H1 (cell line): ENCODE results near the gene MAPT. TPM values are rescaled to one million over a fixed set of nuclear protein-coding genes. Genes with fewer than 3 reads are reported as not detected.
"Not testable (repeated sequence)": the region's sequence is repeated elsewhere in the genome, so short reads cannot be mapped to it uniquely, and the experiment has no call there.

Experiments used
- CTCF ChIA-PET: fragments of 300-600 bp; sonication (Branson Sonifier 250); formaldehyde crosslinking; loops from one replicate; lab custom pipeline; 2021; ENCODE audit not compliant: partially characterized antibody; lab: Charles Lee
- POLR2A ChIA-PET: fragments of 300-600 bp; sonication (Branson Sonifier 250); formaldehyde crosslinking; loops from one replicate; lab custom pipeline; 2021; ENCODE audit warnings: inconsistent platforms; ENCODE audit not compliant: partially characterized antibody; lab: Charles Lee
- DNase-seq, 2 experiments: peaks; one replicate each; pipeline versions ENCODE4 v3.0.0 to v3.0.0-alpha.2; 2010 to 2022; ENCODE audit warnings: low spot score in 2 of 2, low read depth in 1 of 2, mixed read lengths in 1 of 2
- FAIRE-seq: peaks from 2 replicates; lab custom pipeline; 2011; peaks lifted over from hg19 to GRCh38; lab: Jason Lieb, UNC
- H2AFZ ChIP-seq: 2 replicates; pipeline ENCODE4 v1.8.1; 2012; ENCODE audit warnings: low read length, inconsistent platforms
- H2AK5ac ChIP-seq: 2 replicates; pipeline ENCODE4 v1.6.1; 2013; ENCODE audit warnings: low read depth, low read length
- H2BK120ac ChIP-seq: replicated peaks from 2 replicates; pipeline ENCODE3; 2013; ENCODE audit warnings: low read depth, low read length, inconsistent platforms
- H2BK12ac ChIP-seq: 2 replicates; pipeline ENCODE4 v1.6.1; 2013; ENCODE audit warnings: low read depth, low read length
- H2BK15ac ChIP-seq: 2 replicates; pipeline ENCODE4 v1.6.1; 2013; ENCODE audit warnings: low read length
- H2BK20ac ChIP-seq: 2 replicates; pipeline ENCODE4 v1.6.1; 2013; ENCODE audit warnings: low read length
- H2BK5ac ChIP-seq: 2 replicates; pipeline ENCODE4 v1.6.1; 2013; ENCODE audit warnings: low read depth, low read length
- H3K14ac ChIP-seq: 2 replicates; pipeline ENCODE4 v1.6.1; 2013; ENCODE audit warnings: inconsistent platforms; ENCODE audit not compliant: insufficient read length
- H3K18ac ChIP-seq: 2 replicates; pipeline ENCODE4 v1.6.1; 2013; ENCODE audit warnings: low read length; ENCODE audit errors: extremely low read depth
- H3K23ac ChIP-seq: 2 replicates; pipeline ENCODE4 v1.6.1; 2013; ENCODE audit warnings: inconsistent platforms; ENCODE audit not compliant: insufficient read length
- H3K23me2 ChIP-seq: 2 replicates; pipeline ENCODE4 v1.6.1; 2013; ENCODE audit warnings: low read depth, low read length
- H3K27ac ChIP-seq: 2 replicates; pipeline ENCODE4 v1.6.1; 2011; ENCODE audit warnings: low read depth, low read length, inconsistent platforms
- H3K27me3 ChIP-seq, 4 experiments: replicated peaks in 1 of 4; 1 replicate in 1 of 4; 2 replicates in 3 of 4; pipeline versions ENCODE4 v1.6.1 to v1.8.1; 2011 to 2013; ENCODE audit warnings: low read length in 3 of 4, mild to moderate bottlenecking in 3 of 4, inconsistent platforms in 2 of 4, mixed read lengths in 2 of 4, moderate library complexity in 1 of 4; ENCODE audit not compliant: control insufficient read depth in 3 of 4, insufficient read depth in 3 of 4; ENCODE audit errors: extremely low read depth in 1 of 4
- H3K36me3 ChIP-seq, 4 experiments: 2 replicates each; pipeline versions ENCODE4 v1.6.1 to v1.8.1; 2011 to 2013; ENCODE audit warnings: mild to moderate bottlenecking in 4 of 4, low read length in 3 of 4, moderate library complexity in 2 of 4, control low read depth in 1 of 4, inconsistent platforms in 1 of 4; ENCODE audit not compliant: insufficient read depth in 4 of 4, control insufficient read depth in 2 of 4
- H3K4ac ChIP-seq: replicated peaks from 2 replicates; pipeline ENCODE3; 2013; ENCODE audit warnings: low read length, low read depth, mixed read lengths, inconsistent platforms; ENCODE audit not compliant: insufficient read length
- H3K4me1 ChIP-seq, 4 experiments: replicated peaks in 1 of 4; 1 replicate in 1 of 4; 2 replicates in 3 of 4; pipeline versions ENCODE4 v1.6.1 to v1.8.1; 2011 to 2013; ENCODE audit warnings: low read length in 3 of 4, inconsistent platforms in 2 of 4, mixed read lengths in 1 of 4; ENCODE audit not compliant: insufficient read depth in 4 of 4, control insufficient read depth in 3 of 4
- H3K4me2 ChIP-seq, 2 experiments: 2 replicates each; pipeline versions ENCODE4 v1.6.1 to v1.8.1; 2011 to 2013; ENCODE audit warnings: low read depth in 2 of 2, low read length in 2 of 2, control low read depth in 1 of 2, inconsistent platforms in 1 of 2, mild to moderate bottlenecking in 1 of 2; ENCODE audit not compliant: insufficient read depth in 1 of 2
- H3K4me3 ChIP-seq, 4 experiments: fragments of 200-600, 300-600 bp in 1 of 4; sonication (generic), shearing (Covaris generic), sonication (Bioruptor Twin) in 1 of 4; 2 replicates each; pipeline versions ENCODE4 v1.5.1 to v1.8.1; 2011 to 2016; ENCODE audit warnings: low read length in 4 of 4, low read depth in 3 of 4, control low read depth in 2 of 4, inconsistent platforms in 2 of 4, mild to moderate bottlenecking in 2 of 4, mixed read lengths in 1 of 4, moderate library complexity in 1 of 4; ENCODE audit not compliant: insufficient read depth in 2 of 4; ENCODE audit errors: extremely low read depth in 1 of 4
- H3K56ac ChIP-seq: replicated peaks from 2 replicates; pipeline ENCODE3; 2013; ENCODE audit warnings: low read depth, mild to moderate bottlenecking, mixed read lengths, low read length, inconsistent platforms; ENCODE audit not compliant: insufficient read length
- H3K79me1 ChIP-seq: 2 replicates; pipeline ENCODE4 v1.6.1; 2013; ENCODE audit warnings: low read depth, low read length, control low read depth
- H3K79me2 ChIP-seq, 2 experiments: 2 replicates each; pipeline versions ENCODE4 v1.6.1 to v1.8.1; 2012 to 2013; ENCODE audit warnings: low read length in 2 of 2, mild to moderate bottlenecking in 2 of 2, inconsistent platforms in 1 of 2; ENCODE audit not compliant: insufficient read depth in 2 of 2, control insufficient read depth in 1 of 2
- H3K9ac ChIP-seq, 4 experiments: replicated peaks in 1 of 4; 1 replicate in 1 of 4; 2 replicates in 3 of 4; pipeline versions ENCODE4 v1.6.1 to v1.8.1; 2011 to 2013; ENCODE audit warnings: low read depth in 3 of 4, low read length in 3 of 4, control low read depth in 2 of 4, mild to moderate bottlenecking in 2 of 4, moderate library complexity in 2 of 4, inconsistent platforms in 1 of 4; ENCODE audit errors: extremely low read depth in 1 of 4
- H3K9me3 ChIP-seq, 2 experiments: 2 replicates each; pipeline versions ENCODE4 v1.6.1 to v1.8.1; 2012 to 2013; ENCODE audit warnings: mild to moderate bottlenecking in 2 of 2, moderate library complexity in 2 of 2, control low read depth in 1 of 2, inconsistent platforms in 1 of 2, low read depth in 1 of 2, low read length in 1 of 2, mixed read lengths in 1 of 2; ENCODE audit not compliant: insufficient read depth in 2 of 2
- H4K20me1 ChIP-seq, 2 experiments: replicated peaks in 1 of 2; 2 replicates each; pipeline versions ENCODE3 to v1.8.1; 2011 to 2013; ENCODE audit warnings: inconsistent platforms in 2 of 2, low read length in 2 of 2, mild to moderate bottlenecking in 1 of 2; ENCODE audit not compliant: insufficient read depth in 2 of 2, control insufficient read depth in 1 of 2
- H4K5ac ChIP-seq: 2 replicates; pipeline ENCODE4 v1.6.1; 2013; ENCODE audit warnings: low read length, low read depth, mixed read lengths, inconsistent platforms; ENCODE audit not compliant: insufficient read length
- H4K8ac ChIP-seq: 2 replicates; pipeline ENCODE4 v1.8.0; 2013; ENCODE audit warnings: mild to moderate bottlenecking, moderate library complexity, low read length, inconsistent platforms; ENCODE audit not compliant: insufficient read depth; ENCODE audit errors: extremely low read depth
- H4K91ac ChIP-seq: replicated peaks from 2 replicates; pipeline ENCODE3; 2013; ENCODE audit warnings: low read length, mixed read lengths, inconsistent platforms; ENCODE audit not compliant: insufficient read length
- WGBS, 2 experiments: shearing (Covaris generic) in 1 of 2; methylation state at CpG; one replicate each; pipeline versions ENCODE4 v1.1.6 to v1.1.7; 2013 to 2015; ENCODE audit warnings: low lambda C conversion rate in 2 of 2, mixed read lengths in 2 of 2, inconsistent platforms in 1 of 2, low coverage in 1 of 2, missing lambda C conversion rate in 1 of 2; ENCODE audit not compliant: insufficient replicate concordance in 2 of 2, insufficient coverage in 1 of 2, insufficient read length in 1 of 2; ENCODE audit errors: extremely low coverage in 1 of 2, missing lambda C conversion rate in 1 of 2; 5-methylcytosine and 5-hydroxymethylcytosine counted together
- polyA plus RNA-seq, 7 experiments: library from polyadenylated mRNA; depleted of rRNA in 3 of 7; stranded (reverse) in 5 of 7; unstranded in 2 of 7; fragments of >200 nt in 5 of 7; fragments of 200-250 nt in 2 of 7; gene quantifications; 1 replicate in 5 of 7; 2 replicates in 1 of 7; 4 replicates in 1 of 7; pipeline versions ENCODE4 v1.2.1 to v1.2.3, GENCODE V29; 2011 to 2013; ENCODE audit warnings: missing spikeins in 2 of 7, mixed read lengths in 2 of 7
- total RNA-seq: library from RNA; stranded (reverse); fragmentation: NEBNext Ultra II Directional; extraction: Animal tissue kit (Norgen Biotek cat#: 25700); gene quantifications from 2 replicates; pipeline ENCODE4 v1.2.1, GENCODE V29; 2021

Gene MAPT
- total and polyA plus RNA-seq, 2 of the 8 experiments (the other 6 are each of a cell fraction or from before 2014, with no cell fraction given) = 0.54 to 1.7 TPM

GRCh38 chr17:45862127-45862526 lies 32.2 kb upstream of the MAPT start:
- H2BK5ac ChIP-seq, H3K9me3 ChIP-seq, H2BK20ac ChIP-seq, H4K20me1 ChIP-seq, H3K4me2 ChIP-seq, H2BK15ac ChIP-seq, H3K9ac ChIP-seq, H3K79me1 ChIP-seq, H3K27ac ChIP-seq, H2BK120ac ChIP-seq, H2BK12ac ChIP-seq, FAIRE-seq, H4K91ac ChIP-seq, H4K8ac ChIP-seq, H3K4me3 ChIP-seq, H3K23ac ChIP-seq, H3K56ac ChIP-seq, H3K23me2 ChIP-seq, H3K4me1 ChIP-seq, H2AFZ ChIP-seq, H3K4ac ChIP-seq, H3K36me3 ChIP-seq, DNase-seq, H3K18ac ChIP-seq, H3K14ac ChIP-seq, H4K5ac ChIP-seq, H2AK5ac ChIP-seq, POLR2A ChIA-PET, H3K27me3 ChIP-seq, H3K79me2 ChIP-seq: not testable (repeated sequence)
- WGBS, 2 experiments = 69% methylated on average over 7 of the region's 9 CpGs; no CpG with 5 or more reads in 1 of the 2 experiments
- CTCF ChIA-PET = interaction anchor here (0.8 to 4.3 kb wide), 7 partner anchors 10 to 214 kb away, joined by 3 to 23 read pairs (median 4); no protein-coding TSS in a partner anchor
